ENCODE data around the gene NCK2. TPM values are rescaled to one million over a fixed set of nuclear protein-coding genes. Genes with fewer than 3 reads are reported as not detected.

Gene NCK2
- total RNA-seq, 1 experiment from 2014 or later: 26.7 TPM

DNA sequence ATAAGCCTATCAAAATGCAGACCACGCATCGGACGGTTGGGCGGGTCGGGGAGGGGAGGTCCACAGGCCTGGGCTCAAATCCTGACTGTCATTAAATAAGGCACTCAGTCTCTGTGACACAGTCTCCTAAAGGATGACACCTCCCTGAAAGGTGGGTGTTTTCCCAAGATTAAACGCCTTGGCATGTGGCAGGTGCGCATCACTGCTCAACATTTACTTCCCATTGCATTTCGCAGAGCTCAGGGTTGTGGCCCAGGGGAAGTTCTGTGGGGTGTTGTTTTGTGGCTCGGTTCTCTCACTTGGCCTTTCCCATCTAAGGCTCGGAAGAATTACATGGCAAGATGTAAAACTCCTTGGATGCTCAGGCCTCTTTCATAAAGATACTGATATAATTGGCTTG is 107.4 kb downstream of the NCK2 start:
- Histone ChIP-seq H4K20me1 (ENCODE audit: insufficient read depth) (no peaks in the 10 kb centered on the region), H3K9me2 (ENCODE audit: insufficient read depth) (no peaks in the 10 kb centered on the region), H3K4me2 (ENCODE audit: low read length) (no peak overlapping the region), H2AFZ (ENCODE audit: low read depth, low read length, poor library complexity, severe bottlenecking) (no peak overlapping the region), H3K79me2 (ENCODE audit: insufficient read depth, low read length) (0 out of 2 replicates have a peak, but pooled peaks cover 11% of the 10 kb centered on the region), H3K9me3 (ENCODE audit: control insufficient read depth in 1 of 2, insufficient read depth in 1 of 2, low read depth in 1 of 2, low read length in 2 of 2) (no peaks in the 10 kb centered on the region), H3K27me3 (ENCODE audit: insufficient read depth, low read length) (no peaks in the 10 kb centered on the region), H3K4me1 (ENCODE audit: control insufficient read depth in 1 of 2, insufficient read depth in 2 of 2, low read length in 2 of 2) (peaks cover 46 to 54% of the 10 kb centered on the region in 2 experiments), H3K27ac (ENCODE audit: low read depth, low read length) (no peak overlapping the region), H3K36me3 (ENCODE audit: control insufficient read depth in 1 of 2, insufficient read depth in 2 of 2, low read length in 2 of 2) (no peaks in the 10 kb centered on the region), H3K4me3 (replicated peaks in 1 of 2; ENCODE audit: low read depth in 1 of 2, low read length in 2 of 2) (no peak overlapping the region), H3K9ac (ENCODE audit: low read length) (no peak overlapping the region)
- no peak for DNase-seq (ENCODE audit: low read depth, low spot score)
- TF ChIP-seq, protein P1, sequence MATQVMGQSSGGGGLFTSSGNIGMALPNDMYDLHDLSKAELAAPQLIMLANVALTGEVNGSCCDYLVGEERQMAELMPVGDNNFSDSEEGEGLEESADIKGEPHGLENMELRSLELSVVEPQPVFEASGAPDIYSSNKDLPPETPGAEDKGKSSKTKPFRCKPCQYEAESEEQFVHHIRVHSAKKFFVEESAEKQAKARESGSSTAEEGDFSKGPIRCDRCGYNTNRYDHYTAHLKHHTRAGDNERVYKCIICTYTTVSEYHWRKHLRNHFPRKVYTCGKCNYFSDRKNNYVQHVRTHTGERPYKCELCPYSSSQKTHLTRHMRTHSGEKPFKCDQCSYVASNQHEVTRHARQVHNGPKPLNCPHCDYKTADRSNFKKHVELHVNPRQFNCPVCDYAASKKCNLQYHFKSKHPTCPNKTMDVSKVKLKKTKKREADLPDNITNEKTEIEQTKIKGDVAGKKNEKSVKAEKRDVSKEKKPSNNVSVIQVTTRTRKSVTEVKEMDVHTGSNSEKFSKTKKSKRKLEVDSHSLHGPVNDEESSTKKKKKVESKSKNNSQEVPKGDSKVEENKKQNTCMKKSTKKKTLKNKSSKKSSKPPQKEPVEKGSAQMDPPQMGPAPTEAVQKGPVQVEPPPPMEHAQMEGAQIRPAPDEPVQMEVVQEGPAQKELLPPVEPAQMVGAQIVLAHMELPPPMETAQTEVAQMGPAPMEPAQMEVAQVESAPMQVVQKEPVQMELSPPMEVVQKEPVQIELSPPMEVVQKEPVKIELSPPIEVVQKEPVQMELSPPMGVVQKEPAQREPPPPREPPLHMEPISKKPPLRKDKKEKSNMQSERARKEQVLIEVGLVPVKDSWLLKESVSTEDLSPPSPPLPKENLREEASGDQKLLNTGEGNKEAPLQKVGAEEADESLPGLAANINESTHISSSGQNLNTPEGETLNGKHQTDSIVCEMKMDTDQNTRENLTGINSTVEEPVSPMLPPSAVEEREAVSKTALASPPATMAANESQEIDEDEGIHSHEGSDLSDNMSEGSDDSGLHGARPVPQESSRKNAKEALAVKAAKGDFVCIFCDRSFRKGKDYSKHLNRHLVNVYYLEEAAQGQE (IDR thresholded peaks at IDR 0.05; ENCODE audit: low read depth): no peak
- no peak for TF ChIP-seq RAD21 (IDR thresholded peaks at IDR 0.05; ENCODE audit: low read depth)
- no peak for TF ChIP-seq EGR1 (IDR thresholded peaks at IDR 0.05; ENCODE audit: low read depth)
- TF ChIP-seq SIN3A (IDR thresholded peaks at IDR 0.05; ENCODE audit: low read depth): no peak
- no peak for TF ChIP-seq ZFX (IDR thresholded peaks at IDR 0.05)
- no peak for TF ChIP-seq SRF (IDR thresholded peaks at IDR 0.05; ENCODE audit: low read depth)
- TF ChIP-seq YY1 (IDR thresholded peaks at IDR 0.05; ENCODE audit: extremely low read depth, insufficient replicate concordance, low read depth, low read length): no peak
- no peak for TF ChIP-seq TCF7L2 (IDR thresholded peaks at IDR 0.05; ENCODE audit: borderline replicate concordance, extremely low read depth, insufficient read depth, insufficient read length)
- TF ChIP-seq POLR2A (IDR thresholded peaks at IDR 0.05; ENCODE audit: borderline replicate concordance, extremely low read depth, insufficient read depth, insufficient read length): no peak
- ChIA-PET RAD21 (ENCODE audit: low non-redundant PET in 1 of 2, low total read pairs in 2 of 2, uncharacterized antibody in 2 of 2, unreplicated experiment in 2 of 2) (no interaction called here), POLR2A (no interaction called here), CTCF (interaction anchor here (0.5 kb wide), 1 partner anchor 73 kb away, joined by 3 read pairs; no protein-coding TSS in a partner anchor)
- intact Hi-C loops (cut with micrococcal nuclease): no loop called here
- ATAC-seq: no peak
- no TSS peak for BruUV-seq (replicated peaks)
